ENCODE data around the gene DGKB.
A peak's percentile ranks its signal among the peaks of the same experiment; 100 is the strongest.

DGKB gene

GRCh38 chr7:14859267-14859666 lies 43.3 kb downstream of the DGKB start:
- no peak for DNase-seq (ENCODE audit: low read depth)

DNA sequence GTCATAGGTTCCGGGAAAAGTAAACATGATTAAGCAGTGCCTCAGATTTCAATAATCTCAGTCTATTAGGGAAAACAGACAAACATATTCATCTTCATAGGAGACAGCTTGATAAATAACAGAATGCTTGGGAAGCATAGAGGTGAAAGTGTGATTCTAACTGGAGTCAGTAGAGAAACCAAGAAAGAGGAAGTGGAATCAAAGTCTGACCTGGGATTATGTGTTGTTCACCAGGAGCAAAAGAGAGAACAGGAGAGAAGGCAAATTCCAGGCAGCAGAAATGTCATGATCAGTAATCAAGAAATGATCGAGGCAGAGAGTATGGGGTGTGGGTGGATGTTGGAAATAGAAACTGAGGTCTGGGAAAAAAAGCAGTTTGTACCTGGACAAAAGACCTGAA lies 43.7 kb downstream of the DGKB start:
- DNase-seq (ENCODE audit: low read depth), result no peak

GRCh38 chr7:14858410-14858809 lies 44.1 kb downstream of the DGKB start:
- no peak for DNase-seq (ENCODE audit: low read depth)

DNA sequence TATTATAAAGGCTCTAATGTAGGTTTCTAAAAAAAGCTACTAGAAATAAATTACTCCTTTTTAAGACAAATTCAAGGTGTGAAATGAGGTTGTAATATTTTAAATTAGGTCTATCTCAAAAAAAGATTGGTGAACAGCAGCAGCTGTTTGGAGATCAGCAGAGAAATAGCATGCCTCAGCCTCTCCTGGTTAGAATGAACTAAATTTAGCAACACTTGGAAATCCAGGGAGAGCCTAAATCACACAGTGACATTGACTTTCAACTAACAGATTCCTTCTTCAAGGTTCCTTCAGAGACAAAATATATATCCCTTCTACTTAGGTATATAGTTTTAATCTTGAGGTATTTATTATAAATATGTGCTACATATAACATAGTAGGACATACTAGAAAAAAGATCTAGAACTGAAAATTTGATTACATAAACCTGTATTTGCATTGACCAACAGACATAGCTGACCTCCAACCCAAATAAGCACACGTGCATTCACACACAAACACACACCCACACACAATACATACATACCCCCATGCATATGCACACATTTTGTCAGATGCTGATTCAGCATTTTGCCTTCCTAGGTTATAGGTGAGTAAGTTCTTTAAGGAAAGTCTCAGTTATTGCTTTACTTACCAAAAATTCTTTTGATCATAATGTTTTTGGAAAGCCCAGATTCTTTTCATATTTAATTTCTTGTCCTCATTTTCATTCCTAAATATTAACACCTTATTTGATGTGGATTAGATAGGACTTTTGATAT lies 47.3 kb downstream of the DGKB start:
- DNase-seq (ENCODE audit: low read depth), result no peak

DNA sequence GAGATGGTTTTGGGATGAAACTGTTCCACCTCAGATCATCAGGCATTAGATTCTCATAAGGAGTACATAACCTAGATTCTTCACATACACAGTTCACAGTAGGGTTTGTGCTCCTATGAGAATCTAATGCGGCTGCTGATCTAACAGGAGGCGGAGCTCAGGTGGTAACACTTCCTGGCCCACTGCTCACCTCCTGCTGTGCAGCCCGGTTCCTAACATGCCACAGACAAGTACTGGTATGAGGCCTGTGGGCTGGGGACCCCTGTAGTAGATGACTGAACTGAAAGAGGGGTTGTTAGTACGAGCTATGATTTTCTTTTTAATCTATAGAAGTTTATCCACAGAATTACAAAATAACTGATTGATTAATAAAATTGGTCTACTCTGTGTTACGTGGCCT lies 48.1 kb downstream of the DGKB start:
- DNase-seq (ENCODE audit: low read depth), result no peak

GRCh38 chr7:14851610-14852009 lies 50.9 kb downstream of the DGKB start:
- no peak for DNase-seq (ENCODE audit: low read depth)

DNA sequence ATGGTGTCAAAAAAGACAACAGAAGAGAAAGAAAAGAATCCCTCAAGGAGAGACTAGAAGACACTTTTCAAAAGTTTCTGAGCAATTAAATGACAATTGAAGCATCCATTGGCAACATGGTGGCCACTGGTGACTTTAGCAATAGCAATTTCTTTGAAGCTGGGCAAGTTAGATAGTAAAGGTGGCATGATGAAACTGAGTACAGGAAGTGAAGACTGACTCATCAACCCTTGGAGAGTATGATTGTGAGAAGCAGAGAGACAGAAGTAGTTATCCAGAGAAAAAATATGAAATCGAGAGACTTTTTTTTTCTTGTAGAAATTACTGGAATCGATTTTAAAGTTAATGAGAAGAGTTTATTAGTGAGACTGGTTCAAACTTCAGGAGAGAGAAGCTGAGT lies 52.5 kb downstream of the DGKB start:
- no peak for DNase-seq (ENCODE audit: low read depth)

DNA sequence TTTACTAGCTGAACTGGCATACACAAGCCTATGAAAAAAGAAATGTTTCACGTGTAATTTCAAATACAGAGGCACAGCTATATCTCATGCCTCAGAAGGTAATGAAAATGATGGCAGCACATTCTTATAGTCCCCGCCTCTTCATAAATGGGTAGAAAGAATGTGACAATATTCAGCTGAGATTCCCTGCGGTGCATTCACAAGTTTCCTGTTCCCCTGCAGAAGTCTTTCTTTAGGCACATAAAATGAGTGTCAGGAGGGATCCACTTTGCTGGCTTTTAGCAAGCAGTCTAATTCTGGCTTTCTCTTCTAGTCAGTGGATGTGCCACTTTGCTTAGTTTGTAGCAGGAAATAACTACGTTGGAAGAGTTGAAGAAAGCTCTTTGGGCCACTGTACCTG lies 56.1 kb downstream of the DGKB start:
- no peak for DNase-seq (ENCODE audit: low read depth)

- DNase-seq (ENCODE audit: low read depth), result no peak
These were observed 58.8 kb downstream of the DGKB start for GRCh38 chr7:14843755-14844154.

DNA sequence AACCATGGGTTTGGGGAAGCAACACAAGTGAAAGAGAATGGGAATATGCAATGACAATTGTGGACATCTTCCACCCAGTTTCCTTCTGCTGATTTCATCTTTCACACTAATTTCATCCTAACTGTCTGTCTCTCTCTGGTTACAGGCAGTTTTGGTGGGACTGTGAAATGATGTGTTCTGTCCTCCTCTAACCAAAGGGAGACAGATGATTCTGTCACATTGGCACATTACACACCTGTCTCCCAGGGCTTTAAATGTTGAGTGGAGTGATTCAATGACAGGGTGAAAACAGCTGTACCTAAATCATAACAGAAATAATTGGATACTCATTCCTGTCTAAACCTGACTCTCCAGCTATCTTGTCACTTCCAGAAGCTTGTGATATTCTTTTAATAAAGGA lies 60.0 kb downstream of the DGKB start:
- no peak for DNase-seq (ENCODE audit: low read depth)

GRCh38 chr7:14841869-14842268 lies 60.7 kb downstream of the DGKB start:
- no peak for DNase-seq (ENCODE audit: low read depth)

DNA sequence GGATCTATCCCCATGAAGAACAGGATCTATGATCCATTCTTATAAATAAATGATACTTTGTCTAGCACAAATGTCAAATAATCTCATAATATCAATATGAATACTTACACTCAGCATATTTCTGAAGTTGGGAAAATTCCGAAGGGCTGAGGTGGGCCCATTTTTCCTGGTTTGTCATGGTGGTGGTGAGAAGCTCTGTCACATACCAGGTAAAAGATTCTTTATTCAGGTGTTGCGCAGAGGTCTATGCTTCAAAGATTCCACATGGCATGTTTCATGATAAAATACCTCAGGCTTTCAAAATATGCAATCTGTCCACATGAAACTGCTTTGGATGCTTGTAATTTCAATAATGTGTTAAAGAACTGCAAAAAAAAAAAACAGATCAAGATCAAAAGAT lies 61.5 kb downstream of the DGKB start:
- DNase-seq (ENCODE audit: low read depth), result no peak

- no peak for DNase-seq (ENCODE audit: low read depth)
These were observed 63.2 kb downstream of the DGKB start for GRCh38 chr7:14839307-14839706.

- DNase-seq (ENCODE audit: low read depth), result no peak
These were observed 65.3 kb downstream of the DGKB start for GRCh38 chr7:14837216-14837615.

- no peak for DNase-seq (ENCODE audit: low read depth)
These were observed 65.9 kb downstream of the DGKB start for GRCh38 chr7:14836571-14837189.

- no peak for DNase-seq (ENCODE audit: low read depth)
These were observed 66.5 kb downstream of the DGKB start for GRCh38 chr7:14836006-14836405.

- no peak for DNase-seq (ENCODE audit: low read depth)
These were observed 67.2 kb downstream of the DGKB start for GRCh38 chr7:14835384-14835783.

DNA sequence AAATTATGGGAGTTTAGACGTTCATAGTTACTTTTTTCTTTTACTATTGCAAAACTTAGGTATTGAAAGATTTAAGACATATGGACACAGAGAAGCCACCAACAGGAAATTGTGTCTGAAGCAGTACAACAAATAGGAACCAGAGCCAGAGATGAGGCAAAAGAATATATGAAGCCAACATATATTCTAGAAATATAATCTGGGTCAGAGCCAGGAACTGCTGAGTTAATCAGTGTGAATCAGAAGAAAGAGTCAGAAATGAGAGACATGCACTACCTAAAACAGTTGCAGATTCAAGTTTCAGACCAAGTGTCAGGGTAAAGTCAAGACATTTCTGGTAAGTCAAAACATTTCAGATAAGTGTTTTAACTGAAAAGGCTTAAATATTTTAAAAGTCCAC lies 67.7 kb downstream of the DGKB start:
- DNase-seq (ENCODE audit: low read depth), result no peak

- DNase-seq (ENCODE audit: low read depth), result peak; percentile 80
These were observed 68.1 kb downstream of the DGKB start for GRCh38 chr7:14834456-14834855.

DNA sequence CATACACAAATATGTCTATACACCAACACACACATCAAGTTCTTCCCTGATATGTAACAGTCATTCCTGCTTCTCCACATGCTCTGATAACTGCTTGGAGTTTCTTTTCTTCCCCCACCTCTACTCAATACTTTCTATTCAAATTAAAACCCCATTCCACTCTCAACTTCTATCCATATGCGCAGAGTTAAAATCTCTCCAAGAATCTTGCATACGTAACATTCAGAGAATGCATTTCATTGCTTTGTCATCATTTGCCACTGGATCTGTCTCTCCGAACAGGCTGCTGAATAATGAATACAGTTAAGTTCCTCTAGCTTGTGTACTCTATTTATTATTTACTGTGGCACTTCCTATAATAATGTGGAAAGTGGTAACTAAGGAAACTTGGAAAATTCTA lies 68.8 kb downstream of the DGKB start:
- DNase-seq (ENCODE audit: low read depth), result no peak

- DNase-seq (ENCODE audit: low read depth), result no peak
These were observed 74.5 kb downstream of the DGKB start for GRCh38 chr7:14828053-14828452.

DNA sequence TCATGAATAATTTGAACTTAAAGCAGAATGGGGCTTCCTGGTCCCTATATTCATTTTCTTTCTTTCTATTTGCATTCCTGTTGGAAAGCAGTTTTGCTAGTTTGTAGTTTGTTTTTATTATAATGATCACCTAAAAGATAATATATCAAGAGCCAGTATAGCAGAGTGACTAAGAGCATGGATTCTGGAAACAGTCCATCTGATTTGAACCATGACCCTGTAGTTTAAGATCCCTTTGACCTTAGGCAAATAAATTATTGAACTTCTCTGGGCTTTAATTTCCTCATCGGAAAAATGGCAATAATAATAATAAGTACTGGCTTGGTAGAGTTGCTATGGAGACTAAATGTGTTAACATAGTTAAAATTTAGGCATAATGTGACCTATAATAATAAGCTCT lies 76.1 kb downstream of the DGKB start:
- no peak for DNase-seq (ENCODE audit: low read depth)

- no peak for DNase-seq (ENCODE audit: low read depth)
These were observed 76.6 kb downstream of the DGKB start for GRCh38 chr7:14825912-14826311.

DNA sequence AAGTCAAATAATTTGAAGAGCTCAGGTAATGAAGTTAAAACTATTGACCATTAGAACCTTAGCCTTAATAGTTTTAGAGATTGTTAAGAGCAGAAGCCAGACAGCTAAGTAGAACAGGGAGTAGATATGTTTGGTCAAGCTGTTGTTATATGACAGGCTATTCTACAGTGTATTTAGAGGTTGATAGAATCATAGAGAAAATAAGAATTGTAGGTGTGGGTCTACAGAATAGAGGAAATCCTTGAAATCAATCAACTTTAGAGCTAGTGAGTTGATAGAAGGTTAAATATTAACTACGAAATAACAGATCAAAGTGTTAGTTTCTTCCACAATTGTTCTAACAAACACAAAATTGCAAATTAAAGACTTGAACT lies 80.1 kb downstream of the DGKB start:
- DNase-seq (ENCODE audit: low read depth), result no peak

All from GM04503 (cell line).